Stimulated activated CD4-positive, alpha-beta T cell treated with anti-CD3 and anti-CD28 coated beads, Interleukin-2, amount 100 ng/mL, for 48 hours (primary cell): Measurements from ENCODE around the gene NOP14.

Experiments used
- DNase-seq, 2 donors: peaks; one replicate each; pipeline ENCODE4 v3.0.0-alpha.2; 2020

The NOP14 gene

DNA sequence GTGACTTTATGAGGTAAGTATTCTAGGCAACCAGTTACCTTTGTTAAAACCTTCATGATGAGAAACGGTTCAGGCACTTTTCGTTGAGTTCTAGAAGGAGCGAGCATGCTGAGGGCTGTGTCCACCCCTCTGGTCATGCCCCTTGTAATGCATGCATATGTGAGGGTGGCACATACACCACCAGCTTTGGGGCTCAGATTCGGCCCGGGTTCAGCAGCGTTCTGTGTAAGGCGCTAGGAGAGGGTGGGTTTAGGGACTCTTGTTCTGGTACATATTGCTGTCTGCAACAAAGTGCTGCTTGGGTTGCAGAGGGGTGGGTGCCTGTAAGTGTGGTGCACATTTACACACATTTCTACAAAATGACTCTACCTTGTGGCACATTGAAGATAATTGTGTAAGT lies 54.5 kb downstream of the NOP14 start:
- DNase-seq, result no peak

DNA sequence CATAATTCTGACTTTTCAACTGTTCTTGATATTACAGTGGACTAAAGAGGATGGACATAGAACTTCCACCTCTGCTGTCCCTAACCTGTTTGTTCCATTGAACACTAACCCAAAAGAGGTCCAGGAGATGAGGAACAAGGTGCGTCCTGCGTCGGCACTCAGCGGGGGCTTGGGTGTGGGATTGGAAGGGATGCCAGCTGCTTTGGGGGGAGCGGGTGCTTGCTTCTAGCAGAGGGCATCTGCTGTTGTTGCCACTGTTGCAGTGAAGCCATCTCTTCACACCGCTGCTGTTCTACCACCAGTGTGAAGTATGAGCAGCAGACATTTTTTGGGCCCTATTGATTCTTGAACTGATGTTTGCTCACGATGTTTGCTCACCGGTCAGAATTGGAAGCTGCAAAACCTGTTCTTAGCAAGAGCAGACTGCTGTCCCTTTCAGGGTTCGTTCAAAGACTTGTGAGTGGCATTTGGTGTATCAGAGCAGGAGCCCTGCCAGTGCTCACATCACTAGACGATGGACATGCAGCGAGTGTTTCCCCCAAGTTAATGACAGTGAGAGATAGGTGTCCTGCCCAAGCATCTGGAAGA lies 55.4 kb downstream of the NOP14 start:
- DNase-seq, result no peak

DNA sequence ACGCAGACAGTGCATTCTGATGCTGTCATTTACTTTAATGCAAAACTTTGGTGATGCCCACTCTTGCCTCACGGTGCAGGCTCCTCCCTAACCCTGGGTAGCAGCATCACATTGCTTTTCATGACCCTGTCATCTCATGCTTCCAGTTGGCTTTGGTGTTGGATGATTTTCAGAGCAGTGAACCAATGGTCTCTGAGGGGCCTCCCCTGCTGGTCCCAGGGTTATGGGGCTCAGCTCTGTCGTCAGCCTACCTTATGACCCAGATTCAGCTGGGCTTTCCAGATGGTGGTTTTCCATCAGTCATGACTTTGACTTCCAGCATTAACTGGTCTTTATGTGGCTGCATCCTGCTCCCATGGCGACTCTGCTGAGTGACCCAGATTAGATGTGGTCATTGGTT lies 56.0 kb downstream of the NOP14 start:
- no peak for DNase-seq

DNA sequence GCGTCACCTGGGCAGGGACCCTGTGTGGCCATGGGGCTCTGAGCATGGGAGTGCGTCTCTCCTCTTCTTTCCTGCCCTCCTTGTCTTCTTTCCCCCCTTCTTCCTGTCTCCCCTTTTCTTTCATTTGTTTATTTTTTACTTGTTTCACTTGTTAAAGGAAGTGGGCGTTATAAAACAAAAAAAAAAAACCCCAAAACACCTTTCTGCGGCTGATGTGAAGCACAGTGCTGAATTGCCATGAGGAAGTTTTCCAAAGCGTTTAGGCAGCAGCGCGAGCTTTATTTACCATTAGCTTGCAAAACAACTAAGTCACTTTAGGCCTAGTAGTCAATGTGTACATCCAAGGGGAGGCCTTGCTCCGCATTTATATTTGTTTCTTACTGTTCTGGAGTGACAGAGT lies 57.0 kb downstream of the NOP14 start:
- DNase-seq, result no peak

DNA sequence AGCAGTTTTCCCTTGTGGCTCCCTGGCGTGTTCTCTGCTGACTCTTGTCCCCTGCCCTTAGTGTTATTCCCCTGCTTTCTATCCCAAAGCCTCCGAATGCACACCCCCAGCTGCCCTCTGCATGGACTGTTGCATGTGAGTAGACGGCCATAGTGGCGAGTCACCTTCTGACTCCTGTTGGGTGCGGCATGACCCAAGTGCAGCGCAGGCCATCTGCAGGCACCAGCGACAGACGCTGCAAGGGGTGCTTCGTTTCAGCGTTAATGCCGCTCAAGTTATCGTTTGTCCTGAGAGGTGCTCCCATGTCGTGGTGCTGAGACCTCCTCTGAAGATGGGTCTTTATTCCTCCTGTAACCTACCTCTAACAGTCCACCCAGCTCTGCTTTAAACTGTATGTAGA lies 57.7 kb downstream of the NOP14 start:
- no peak for DNase-seq

DNA sequence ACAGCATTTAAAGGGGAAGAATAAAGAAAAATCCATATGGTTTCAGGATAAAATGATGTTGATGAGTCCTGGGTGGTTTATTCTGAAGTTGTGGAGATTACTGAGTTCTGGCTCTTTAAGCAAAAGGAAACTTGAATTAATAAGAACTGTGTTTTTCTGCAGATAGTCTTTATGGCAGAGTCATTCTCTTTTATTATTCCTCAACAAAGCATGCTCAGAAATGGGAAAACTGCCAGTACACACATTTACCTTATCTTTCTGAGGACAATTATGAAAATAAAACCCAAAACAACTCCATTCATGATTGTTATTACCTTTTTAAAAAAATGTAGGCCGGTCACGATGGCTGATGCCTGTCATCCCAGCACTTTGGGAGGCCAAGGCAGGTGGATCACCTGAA lies 61.1 kb downstream of the NOP14 start:
- DNase-seq, result no peak

DNA sequence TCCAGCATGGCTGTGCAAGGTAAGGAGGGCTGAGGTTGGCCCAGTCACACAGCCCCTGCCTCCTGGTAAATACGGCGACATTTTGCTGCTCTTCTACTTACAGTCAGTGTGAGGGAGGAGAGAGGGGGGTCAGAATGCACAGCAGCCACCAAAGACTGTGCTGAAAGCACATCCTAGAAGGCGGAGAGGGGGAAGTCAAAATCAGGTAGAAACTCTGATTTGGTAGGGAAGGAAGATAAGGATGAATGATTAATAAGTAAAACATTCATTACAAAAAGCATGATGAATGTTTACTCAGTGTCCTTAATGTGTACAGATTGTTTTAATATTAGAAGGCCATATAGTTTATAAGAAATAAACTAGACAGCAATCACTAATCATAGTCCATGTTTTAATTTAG lies 62.0 kb downstream of the NOP14 start:
- no peak for DNase-seq

DNA sequence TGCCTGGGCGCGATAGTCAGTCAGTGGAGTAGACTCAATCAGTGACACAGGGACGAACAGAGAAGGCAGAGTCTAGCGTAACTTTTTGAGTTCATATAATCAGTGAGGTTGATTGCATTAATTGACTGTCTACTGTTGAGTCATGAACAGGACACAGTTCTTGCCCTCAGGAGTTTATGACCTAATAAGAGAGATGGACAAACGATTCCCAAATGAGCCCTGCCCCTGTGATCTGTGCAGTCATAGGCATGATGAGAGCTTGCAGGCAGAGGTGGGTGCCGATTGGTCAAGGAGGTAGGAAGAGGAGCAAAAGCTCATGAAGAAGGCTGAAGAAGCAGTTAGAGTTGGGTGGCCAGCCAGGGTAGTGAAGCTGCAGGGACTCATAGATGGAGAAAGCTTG lies 62.5 kb downstream of the NOP14 start:
- no peak for DNase-seq

DNA sequence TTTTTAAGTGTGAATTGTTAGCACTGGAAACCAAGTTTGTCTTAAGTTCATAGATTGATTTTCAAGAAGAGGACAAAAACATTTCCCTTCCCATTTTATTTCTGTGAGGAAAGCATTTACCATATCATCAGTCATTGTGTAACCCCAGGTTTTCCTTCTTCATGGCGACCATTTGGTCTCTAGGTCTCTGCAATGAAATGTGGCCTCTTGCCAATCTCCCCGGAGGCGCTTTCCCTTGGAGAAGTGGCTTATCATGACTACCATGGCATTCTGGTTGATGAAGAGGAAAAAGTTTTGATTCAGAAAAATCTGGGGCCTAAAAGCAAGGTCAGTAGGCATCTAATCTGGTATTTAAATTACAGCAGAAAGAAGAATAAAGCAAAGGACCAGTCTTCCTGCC lies 65.2 kb downstream of the NOP14 start:
- DNase-seq, result no peak

DNA sequence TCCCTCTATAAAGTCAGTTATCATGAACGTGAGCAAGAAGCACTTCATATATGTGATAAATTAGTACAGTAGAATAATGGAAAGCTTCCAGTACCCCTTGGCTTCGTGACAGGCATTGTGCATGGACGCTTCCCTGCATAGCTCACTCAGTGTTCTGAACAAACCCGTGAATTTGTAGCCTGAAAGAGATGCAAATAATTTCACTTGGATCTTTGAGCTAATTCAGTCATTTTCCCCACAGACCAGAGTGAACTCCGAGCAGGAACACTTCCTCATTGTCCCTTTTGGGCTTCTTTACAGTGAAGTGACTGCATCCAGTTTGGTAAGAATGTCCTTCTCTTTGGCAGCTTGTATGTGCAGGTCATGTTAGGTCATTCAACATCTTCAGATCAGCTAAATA lies 69.4 kb downstream of the NOP14 start:
- no peak for DNase-seq

DNA sequence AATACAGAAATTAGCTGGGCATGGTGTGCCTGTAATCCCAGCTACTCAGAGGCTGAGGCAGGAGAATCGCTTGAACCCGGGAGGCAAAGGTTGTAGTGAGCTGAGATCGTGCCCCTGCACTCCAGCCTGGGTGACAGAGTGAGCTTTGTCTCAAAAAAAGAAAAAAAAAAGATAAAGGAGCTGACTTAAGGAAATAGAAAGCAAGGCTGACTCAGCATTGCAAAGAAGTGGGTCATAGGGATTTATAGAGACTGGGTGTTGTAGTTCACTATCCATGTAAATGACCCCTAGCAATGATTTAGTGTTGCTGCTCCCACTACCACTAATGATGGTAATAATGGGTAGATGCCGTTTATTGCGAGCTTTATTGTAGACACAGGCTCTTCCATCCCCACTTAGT lies 71.9 kb downstream of the NOP14 start:
- DNase-seq, result no peak

DNA sequence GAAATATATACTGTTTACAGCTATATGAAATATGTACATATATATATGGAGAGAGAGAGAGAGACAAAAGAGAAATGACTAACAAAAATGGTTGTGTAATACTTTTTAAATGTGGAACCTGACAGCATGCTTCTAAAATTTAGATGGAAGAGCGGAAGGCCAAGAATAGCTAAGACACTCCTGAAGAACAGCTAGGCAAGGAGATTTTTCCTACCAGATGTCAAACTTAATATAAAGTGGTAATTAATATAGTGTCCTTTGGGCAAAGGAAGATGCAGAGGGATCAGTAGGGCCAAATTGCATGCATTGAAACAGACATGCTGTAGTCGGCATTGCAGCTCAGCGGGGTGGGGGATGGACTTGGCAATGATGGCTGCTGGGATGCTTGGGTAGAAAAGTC lies 74.3 kb downstream of the NOP14 start:
- DNase-seq, result no peak
